Osteocyte (in vitro differentiated cells): ENCODE measurements around the gene ZNF165. TPM values are rescaled to one million over a fixed set of nuclear protein-coding genes. Genes with fewer than 3 reads are reported as not detected.
"Not testable (repeated sequence)": the region's sequence is repeated elsewhere in the genome, so short reads cannot be mapped to it uniquely, and the experiment has no call there.

Experiments
- DNase-seq: peaks from one replicate; pipeline ENCODE4 v3.0.0; 2021; ENCODE audit warnings: mixed read lengths; ENCODE audit not compliant: unreplicated experiment; ENCODE audit errors: extremely low spot score
- H3K27ac Mint-ChIP-seq: one replicate; pipeline ENCODE4 v1.8.0; 2021; ENCODE audit warnings: mild to moderate bottlenecking, mixed read lengths; ENCODE audit not compliant: unreplicated experiment
- H3K27me3 Mint-ChIP-seq: one replicate; pipeline ENCODE4 v1.8.0; 2021; ENCODE audit warnings: mixed read lengths; ENCODE audit not compliant: unreplicated experiment
- H3K36me3 Mint-ChIP-seq: one replicate; pipeline ENCODE4 v1.8.0; 2021; ENCODE audit warnings: mixed read lengths; ENCODE audit not compliant: unreplicated experiment
- H3K4me1 Mint-ChIP-seq: one replicate; pipeline ENCODE4 v1.8.0; 2021; ENCODE audit warnings: mixed read lengths; ENCODE audit not compliant: unreplicated experiment
- H3K4me3 Mint-ChIP-seq: one replicate; pipeline ENCODE4 v1.8.0; 2021; ENCODE audit warnings: mild to moderate bottlenecking, moderate library complexity, mixed read lengths; ENCODE audit not compliant: unreplicated experiment
- H3K9me3 Mint-ChIP-seq: one replicate; pipeline ENCODE4 v1.8.0; 2021; ENCODE audit warnings: mixed read lengths; ENCODE audit not compliant: unreplicated experiment
- CTCF ChIP-seq: fragments of 200-600 bp; sonication (generic); IDR thresholded peaks from 2 replicates; pipeline ENCODE4 v1.5.0; 2021; ENCODE audit warnings: antibody characterized with exemption, mild to moderate bottlenecking, moderate library complexity
- long read RNA-seq: library from polyadenylated mRNA; unstranded; transcript quantifications from one replicate; pipeline ENCODE4 v2.0.0, GENCODE V29; 2021
- total RNA-seq: library from RNA; stranded (reverse); gene quantifications from 2 replicates; pipeline ENCODE4 v1.2.1, GENCODE V29; 2021

Gene ZNF165
- total RNA-seq: 0.32 and 0.78 TPM in 2 replicates
- long read RNA-seq, partial matches to known transcripts: 1 of 8 reads
- long read RNA-seq, other reads (novel, unspliced or antisense): 7 of 8 reads

DNA sequence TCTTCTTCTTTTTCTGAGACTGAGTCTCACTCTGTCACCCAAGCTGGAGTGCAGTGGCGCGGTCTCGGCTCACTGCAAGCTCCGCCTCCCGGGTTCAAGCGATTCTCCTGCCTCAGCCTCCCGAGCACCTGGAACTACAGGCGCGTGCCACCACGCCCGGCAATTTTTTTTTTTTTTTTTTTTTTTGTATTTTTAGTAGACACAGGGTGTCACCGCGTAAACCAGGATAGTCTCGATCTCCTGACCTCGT, at the start of gene ZNF165:
ZNF165 (plus strand) TSS at position 188 of the 250 bp plus-strand sequence. CDS start 4,913 bp downstream, outside the sequence.
- peaks cover 11% of the 10 kb centered on the region for H3K4me1 Mint-ChIP-seq
- not testable (repeated sequence) for H3K27me3 Mint-ChIP-seq

GRCh38 chr6:28053584-28053983, 26.8 kb upstream of the ZNF165 start:
- Mint-ChIP-seq H3K4me1 (no peaks in the 10 kb centered on the region), H3K4me3 (no peak overlapping the region), H3K36me3 (no peaks in the 10 kb centered on the region), H3K9me3 (no peaks in the 10 kb centered on the region), H3K27me3 (peaks cover 11% of the 10 kb centered on the region), H3K27ac (no peak overlapping the region)
- DNase-seq: no peak
- no peak for TF ChIP-seq CTCF

More for the DNA sequence above, at the start of gene ZNF165:
- not testable (repeated sequence) for H3K36me3 Mint-ChIP-seq, DNase-seq, H3K9me3 Mint-ChIP-seq
- Mint-ChIP-seq H3K27ac (peak within 1 kb of the TSS; percentile 99), H3K4me3 (peak within 1 kb of the TSS; percentile 97)

DNA sequence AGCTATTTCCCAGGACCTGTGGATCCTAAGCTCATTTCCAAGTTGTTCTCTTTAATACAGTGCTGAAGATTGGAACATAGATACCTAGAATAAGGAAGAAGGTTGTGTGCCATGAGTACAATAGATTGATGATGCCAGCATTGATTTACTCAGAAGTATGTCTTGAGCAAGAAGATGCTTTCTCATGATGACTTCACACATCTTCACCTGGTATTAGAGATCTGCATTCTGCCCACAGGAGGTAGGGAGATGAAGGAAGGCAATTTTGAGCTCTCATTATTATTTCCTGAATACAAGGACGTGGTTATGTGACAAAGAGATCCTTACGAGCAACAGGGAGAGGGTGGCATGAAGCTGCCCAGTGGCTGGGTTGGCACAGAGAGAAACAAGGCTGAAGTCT, 20.0 kb upstream of the ZNF165 start:
- DNase-seq: no peak
- Mint-ChIP-seq H3K4me3 (no peak overlapping the region), H3K36me3 (no peaks in the 10 kb centered on the region), H3K27me3 (peaks cover 15% of the 10 kb centered on the region), H3K9me3 (no peaks in the 10 kb centered on the region), H3K27ac (no peak overlapping the region), H3K4me1 (no peaks in the 10 kb centered on the region)
- no peak for TF ChIP-seq CTCF

DNA sequence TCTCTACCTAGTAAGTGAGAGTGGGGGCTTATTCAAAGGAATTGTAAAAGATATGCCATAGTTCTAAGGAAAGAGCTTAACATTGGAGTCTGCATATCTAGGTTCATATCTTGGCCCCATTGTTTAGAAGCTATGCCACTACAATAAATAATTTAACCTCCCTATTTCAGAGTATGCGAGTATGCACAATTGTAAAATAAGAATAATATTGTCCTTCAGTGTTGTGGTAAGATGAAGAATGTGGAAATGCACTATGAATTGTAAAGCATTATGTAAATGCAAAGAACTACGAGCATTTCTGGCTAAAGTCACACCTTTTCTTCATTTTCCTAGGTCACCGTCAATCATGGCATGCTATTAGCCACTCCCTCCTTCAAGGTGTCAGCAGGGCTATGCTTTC, 16.1 kb upstream of the ZNF165 start:
- H3K4me1 Mint-ChIP-seq: no peaks in the 10 kb centered on the region
- H3K4me3 Mint-ChIP-seq: no peak overlapping the region
- H3K9me3 Mint-ChIP-seq: no peaks in the 10 kb centered on the region
- no peak for DNase-seq
- H3K27ac Mint-ChIP-seq: no peak overlapping the region
- TF ChIP-seq CTCF: no peak
- H3K36me3 Mint-ChIP-seq: no peaks in the 10 kb centered on the region
- peaks cover 28% of the 10 kb centered on the region for H3K27me3 Mint-ChIP-seq

DNA sequence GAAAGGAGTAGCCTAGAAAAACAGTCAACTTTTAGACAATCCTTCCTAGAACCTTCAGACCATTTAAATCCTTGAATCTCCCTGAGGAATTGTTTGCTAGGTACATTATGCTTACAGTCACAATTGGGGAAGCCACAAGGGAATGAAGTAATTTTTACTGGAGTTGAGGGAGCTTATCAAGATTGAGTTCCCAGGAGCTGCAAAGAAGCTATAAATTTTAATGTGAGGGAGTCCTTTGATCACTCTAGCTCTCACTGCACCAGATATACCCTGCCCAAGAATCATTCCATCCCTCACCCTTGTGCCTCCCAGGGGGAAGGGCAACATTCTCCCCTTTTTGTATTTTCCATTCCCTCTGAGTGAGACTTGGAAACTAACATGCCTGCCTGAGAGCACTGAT, 12.3 kb upstream of the ZNF165 start:
- no peaks in the 10 kb centered on the region for H3K4me1 Mint-ChIP-seq
- H3K4me3 Mint-ChIP-seq: no peak overlapping the region
- H3K27me3 Mint-ChIP-seq: peaks cover 17% of the 10 kb centered on the region
- TF ChIP-seq CTCF: no peak
- H3K27ac Mint-ChIP-seq: no peak overlapping the region
- DNase-seq: no peak
- H3K36me3 Mint-ChIP-seq: no peaks in the 10 kb centered on the region
- H3K9me3 Mint-ChIP-seq: no peaks in the 10 kb centered on the region

- not testable (repeated sequence) for H3K4me3 Mint-ChIP-seq, H3K36me3 Mint-ChIP-seq, H3K4me1 Mint-ChIP-seq, H3K9me3 Mint-ChIP-seq, DNase-seq, H3K27ac Mint-ChIP-seq
- peaks cover 13% of the 10 kb centered on the region for H3K27me3 Mint-ChIP-seq
Observed at GRCh38 chr6:28070968-28071367, 9.4 kb upstream of the ZNF165 start.
